Mucosa of rectum (tissue), 2 donors: ENCODE results near the gene IP6K1.

Experiments
- H3K27ac ChIP-seq, 2 donors: one replicate each; pipeline ENCODE4 v1.7.0; 2013; ENCODE audit warnings: inconsistent platforms in 2 of 2, low read depth in 2 of 2, low read length in 2 of 2
- H3K27me3 ChIP-seq, 2 donors: one replicate each; pipeline ENCODE4 v1.7.0; 2013; ENCODE audit warnings: low read length in 2 of 2; ENCODE audit not compliant: control insufficient read depth in 2 of 2, insufficient read depth in 2 of 2
- H3K36me3 ChIP-seq, 2 donors: one replicate each; pipeline ENCODE4 v1.7.0; 2013; ENCODE audit warnings: low read length in 2 of 2; ENCODE audit not compliant: control insufficient read depth in 2 of 2, insufficient read depth in 2 of 2
- H3K4me1 ChIP-seq, 2 donors: one replicate each; pipeline ENCODE4 v1.7.0; 2013; ENCODE audit warnings: low read length in 2 of 2, mild to moderate bottlenecking in 1 of 2; ENCODE audit not compliant: control insufficient read depth in 2 of 2, insufficient read depth in 2 of 2
- H3K4me3 ChIP-seq, 2 donors: one replicate each; pipeline ENCODE4 v1.7.0; 2013; ENCODE audit warnings: low read length in 2 of 2
- H3K9ac ChIP-seq, 2 donors: one replicate each; pipeline ENCODE4 v1.7.0; 2013; ENCODE audit warnings: low read length in 2 of 2, low read depth in 1 of 2, mild to moderate bottlenecking in 1 of 2
- H3K9me3 ChIP-seq, 2 donors: one replicate each; pipeline ENCODE4 v1.7.0; 2013; ENCODE audit warnings: low read length in 2 of 2; ENCODE audit not compliant: control insufficient read depth in 2 of 2
- donor health status: healthy.
- donor health status: Normal muscosa, but diverticular disease.

The IP6K1 gene

GRCh38 chr3:49714728-49715550, 71.4 kb downstream of the IP6K1 start:
- H3K9me3 ChIP-seq, result no peaks in the 10 kb centered on the region
- H3K27me3 ChIP-seq, result no peaks in the 10 kb centered on the region
- H3K36me3 ChIP-seq, result peaks cover 9 to 10% of the 10 kb centered on the region in 2 donors
- no peak overlapping the region for H3K9ac ChIP-seq
- H3K4me1 ChIP-seq, result peaks cover 10 to 13% of the 10 kb centered on the region in 2 donors
- H3K4me3 ChIP-seq, result no peak overlapping the region
- no peak overlapping the region for H3K27ac ChIP-seq

- Histone ChIP-seq H3K9ac (no peak overlapping the region), H3K27ac (no peak overlapping the region), H3K4me3 (no peak overlapping the region), H3K4me1 (peaks cover 1 to 3% of the 10 kb centered on the region in 2 donors), H3K27me3 (no peaks in the 10 kb centered on the region), H3K36me3 (peaks cover 9 to 10% of the 10 kb centered on the region in 2 donors), H3K9me3 (no peaks in the 10 kb centered on the region)
These were observed 72.8 kb downstream of the IP6K1 start for GRCh38 chr3:49713336-49714105.

GRCh38 chr3:49712631-49713317, 73.6 kb downstream of the IP6K1 start:
- Histone ChIP-seq H3K4me1 (no peaks in the 10 kb centered on the region), H3K27me3 (no peaks in the 10 kb centered on the region), H3K36me3 (peaks cover 9 to 10% of the 10 kb centered on the region in 2 donors), H3K4me3 (no peak overlapping the region), H3K9me3 (no peaks in the 10 kb centered on the region), H3K27ac (no peak overlapping the region), H3K9ac (no peak overlapping the region)

GRCh38 chr3:49712166-49712565, 74.2 kb downstream of the IP6K1 start:
- Histone ChIP-seq H3K9ac (no peak overlapping the region), H3K4me3 (no peak overlapping the region), H3K27ac (no peak overlapping the region), H3K36me3 (peaks cover 10 to 11% of the 10 kb centered on the region in 2 donors), H3K27me3 (no peaks in the 10 kb centered on the region), H3K4me1 (no peaks in the 10 kb centered on the region), H3K9me3 (no peaks in the 10 kb centered on the region)

- Histone ChIP-seq H3K9ac (no peak overlapping the region), H3K36me3 (peaks cover 10 to 17% of the 10 kb centered on the region in 2 donors), H3K9me3 (no peaks in the 10 kb centered on the region), H3K4me1 (no peaks in the 10 kb centered on the region), H3K27ac (no peak overlapping the region), H3K27me3 (no peaks in the 10 kb centered on the region), H3K4me3 (no peak overlapping the region)
These were observed 74.9 kb downstream of the IP6K1 start for GRCh38 chr3:49711489-49711888.

- Histone ChIP-seq H3K36me3 (peaks cover 12 to 23% of the 10 kb centered on the region in 2 donors), H3K27ac (no peak overlapping the region), H3K27me3 (no peaks in the 10 kb centered on the region), H3K4me1 (no peaks in the 10 kb centered on the region), H3K9me3 (no peaks in the 10 kb centered on the region), H3K9ac (no peak overlapping the region), H3K4me3 (no peak overlapping the region)
These were observed 76.5 kb downstream of the IP6K1 start for GRCh38 chr3:49709852-49710251.

GRCh38 chr3:49707113-49707480, 79.2 kb downstream of the IP6K1 start:
- no peak overlapping the region for H3K4me3 ChIP-seq
- no peaks in the 10 kb centered on the region for H3K27me3 ChIP-seq
- H3K9me3 ChIP-seq, result no peaks in the 10 kb centered on the region
- no peak overlapping the region for H3K9ac ChIP-seq
- H3K36me3 ChIP-seq, result peaks cover 8 to 22% of the 10 kb centered on the region in 2 donors
- no peaks in the 10 kb centered on the region for H3K4me1 ChIP-seq
- no peak overlapping the region for H3K27ac ChIP-seq

GRCh38 chr3:49706456-49707112, 79.8 kb downstream of the IP6K1 start:
- Histone ChIP-seq H3K9me3 (no peaks in the 10 kb centered on the region), H3K27me3 (no peaks in the 10 kb centered on the region), H3K36me3 (peaks cover 8 to 26% of the 10 kb centered on the region in 2 donors), H3K4me3 (no peak overlapping the region), H3K4me1 (no peaks in the 10 kb centered on the region), H3K9ac (no peak overlapping the region), H3K27ac (no peak overlapping the region)

- peaks cover 8 to 35% of the 10 kb centered on the region in 2 donors for H3K36me3 ChIP-seq
- no peaks in the 10 kb centered on the region for H3K9me3 ChIP-seq
- no peak overlapping the region for H3K4me3 ChIP-seq
- no peak overlapping the region for H3K9ac ChIP-seq
- H3K27ac ChIP-seq, result no peak overlapping the region
- no peaks in the 10 kb centered on the region for H3K4me1 ChIP-seq
- H3K27me3 ChIP-seq, result no peaks in the 10 kb centered on the region
These were observed 80.9 kb downstream of the IP6K1 start for GRCh38 chr3:49705390-49705960.
